Right lobe of liver (tissue), 6 donors: ENCODE results near the gene LAD1. TPM values are rescaled to one million over a fixed set of nuclear protein-coding genes. Genes with fewer than 3 reads are reported as not detected.

Experiments
- ATAC-seq, 4 donors: fragments of 200-7000 bp; cut with Tn5 transposase; one replicate each; pipeline ENCODE4 v1.9.1; 2020; ENCODE audit warnings: mild to moderate bottlenecking in 4 of 4, moderate library complexity in 4 of 4
- DNase-seq, 3 donors: peaks; one replicate each; pipeline ENCODE4 v3.0.0-alpha.2; 2020
- H3K27ac ChIP-seq, 3 donors: fragments of 200-600 bp; one replicate each; pipeline ENCODE4 v1.8.0; 2022
- H3K27me3 ChIP-seq, 2 donors: fragments of 200-600 bp; one replicate each; pipeline ENCODE4 v1.8.0; 2022
- H3K36me3 ChIP-seq, 4 donors: fragments of 200-600 bp; sonication (generic) in 1 of 4; one replicate each; pipeline versions ENCODE4 v1.5.1 to v1.8.0; 2017 to 2022; ENCODE audit warnings: control low read depth in 1 of 4
- H3K4me1 ChIP-seq, 4 donors: fragments of 200-600 bp; sonication (generic) in 1 of 4; one replicate each; pipeline versions ENCODE4 v1.5.1 to v1.8.0; 2017 to 2022; ENCODE audit warnings: control low read depth in 1 of 4
- H3K4me3 ChIP-seq, 3 donors: fragments of 200-600 bp; one replicate each; pipeline ENCODE4 v1.8.0; 2022
- H3K9me3 ChIP-seq, 4 donors: fragments of 200-600 bp; sonication (generic) in 1 of 4; one replicate each; pipeline versions ENCODE4 v1.5.1 to v1.8.0; 2017 to 2022; ENCODE audit warnings: control low read depth in 1 of 4
- CTCF ChIP-seq, 4 donors: fragments of 200-600 bp in 3 of 4; fragments of 450-650 bp in 1 of 4; IDR thresholded peaks; one replicate each; pipeline versions ENCODE4 v1.5.1 to v1.8.0; 2016 to 2022; ENCODE audit warnings: antibody characterized with exemption in 4 of 4, mild to moderate bottlenecking in 2 of 4
- POLR2A ChIP-seq: fragments of 450-650 bp; IDR thresholded peaks from one replicate; pipeline ENCODE4 v1.6.1; 2017; ENCODE audit warnings: antibody characterized with exemption, mild to moderate bottlenecking
- WGBS: methylation state at CpG from one replicate; pipeline ENCODE4 v1.1.6; 2018; ENCODE audit warnings: low coverage, low lambda C conversion rate; ENCODE audit not compliant: insufficient coverage; ENCODE audit errors: missing lambda C conversion rate; 5-methylcytosine and 5-hydroxymethylcytosine counted together
- intact Hi-C, 2 donors: fragments of 100-400 bp; cut with DNase I; formaldehyde crosslinking; loops; one replicate each; pipeline versions ENCODE4 v1.11.2 to v1.14.1; 2022
- total RNA-seq, 6 experiments: library from RNA; depleted of rRNA in 2 of 6; stranded (reverse); fragments of >200 nt in 2 of 6; fragmentation: NEBNext Ultra II Directional in 3 of 6; extraction: Animal tissue kit (Norgen Biotek cat#: 25700) in 3 of 6; gene quantifications; one replicate each; pipeline versions ENCODE4 v1.1.0 to v1.2.4, GENCODE V29; 2016 to 2023
- donor health status: DM: no; HTN: yes; CAD: no.
- donor health status: DM: no; HTN: no; CAD: no.
- donor health status: DM: no; HTN: no; CAD: no.
- donor health status: DM: no; HTN: yes; CAD: no.
- donor health status: DM: no; HTN: yes; CAD: no.

Gene LAD1
- total RNA-seq, 6 experiments from 2014 or later = 12.2 to 26.7 (median 19.4) TPM

GRCh38 chr1:201389051-201389450 is 10.1 kb downstream of the LAD1 start:
- Histone ChIP-seq H3K27me3 (no peaks in the 10 kb centered on the region), H3K4me1 (no peaks in the 10 kb centered on the region), H3K9me3 (no peaks in the 10 kb centered on the region), H3K27ac (no peak overlapping the region), H3K36me3 (peaks cover 0 to 16% (median 4%) of the 10 kb centered on the region in 4 donors), H3K4me3 (no peak overlapping the region)
- TF ChIP-seq POLR2A = no peak
- no peak for TF ChIP-seq CTCF (IDR thresholded peaks at IDR 0.05)
- no peak for DNase-seq
- ATAC-seq = no peak
- intact Hi-C loops = no loop called here
- 73% methylated on average over 2 of the region's 12 CpGs for WGBS

GRCh38 chr1:201386208-201386607 is 12.9 kb downstream of the LAD1 start:
- ATAC-seq (no peak), DNase-seq (no peak)
- no peaks in the 10 kb centered on the region for H3K4me1 ChIP-seq
- H3K9me3 ChIP-seq = no peaks in the 10 kb centered on the region
- H3K36me3 ChIP-seq = peaks cover 0 to 16% (median 4%) of the 10 kb centered on the region in 4 donors
- H3K4me3 ChIP-seq = no peak overlapping the region
- no peaks in the 10 kb centered on the region for H3K27me3 ChIP-seq
- TF ChIP-seq POLR2A (no peak), CTCF (IDR thresholded peaks at IDR 0.05) (no peak)
- no peak overlapping the region for H3K27ac ChIP-seq
- intact Hi-C loops = no loop called here
- 80% methylated on average over 1 of the region's 8 CpGs for WGBS

GRCh38 chr1:201385299-201385891 is 13.7 kb downstream of the LAD1 start:
- peak; percentile 79 to 93 (median 88) for TF ChIP-seq CTCF (IDR thresholded peaks at IDR 0.05)
- no peak for TF ChIP-seq POLR2A
- Histone ChIP-seq H3K27ac (no peak overlapping the region), H3K4me1 (no peaks in the 10 kb centered on the region), H3K9me3 (no peaks in the 10 kb centered on the region), H3K36me3 (peaks cover 0 to 16% (median 4%) of the 10 kb centered on the region in 4 donors), H3K27me3 (no peaks in the 10 kb centered on the region), H3K4me3 (no peak overlapping the region)
- peak; percentile 67 to 78 (median 72) for DNase-seq
- WGBS = 59% methylated on average over 5 of the region's 8 CpGs
- ATAC-seq = peak; percentile 90 to 95 (median 94)
- intact Hi-C loops = no loop called here

- H3K9me3 ChIP-seq = no peaks in the 10 kb centered on the region
- no peak for TF ChIP-seq CTCF (IDR thresholded peaks at IDR 0.05)
- TF ChIP-seq POLR2A = no peak
- H3K4me3 ChIP-seq = no peak overlapping the region
- intact Hi-C loops = no loop called here
- DNase-seq (no peak), ATAC-seq (no peak)
- H3K4me1 ChIP-seq = no peaks in the 10 kb centered on the region
- H3K27ac ChIP-seq = no peak overlapping the region
- WGBS = 43% methylated on average over 3 of the region's 4 CpGs
- no peaks in the 10 kb centered on the region for H3K27me3 ChIP-seq
- peaks cover 0 to 16% (median 4%) of the 10 kb centered on the region in 4 donors for H3K36me3 ChIP-seq
These were observed 14.7 kb downstream of the LAD1 start for GRCh38 chr1:201384406-201384782.
